ENCODE measurements around the gene QSER1. TPM values are rescaled to one million over a fixed set of nuclear protein-coding genes. Genes with fewer than 3 reads are reported as not detected.

QSER1 gene
- total RNA-seq, 1 experiment from 2014 or later, result 54.8 TPM

GRCh38 chr11:33001751-33002542 lies 109.3 kb downstream of the QSER1 start:
- Mint-ChIP-seq H3K4me3 (ENCODE audit: low read depth, unreplicated experiment) (no peak overlapping the region), H3K27ac (ENCODE audit: unreplicated experiment) (no peak overlapping the region), H3K36me3 (ENCODE audit: insufficient read depth, unreplicated experiment) (no peaks in the 10 kb centered on the region), H3K27me3 (ENCODE audit: unreplicated experiment) (peaks cover 26% of the 10 kb centered on the region), H3K4me1 (ENCODE audit: low read depth, unreplicated experiment) (peaks cover 8% of the 10 kb centered on the region), H3K9me3 (ENCODE audit: low read depth, unreplicated experiment) (no peaks in the 10 kb centered on the region)
- TF ChIP-seq, protein P1, sequence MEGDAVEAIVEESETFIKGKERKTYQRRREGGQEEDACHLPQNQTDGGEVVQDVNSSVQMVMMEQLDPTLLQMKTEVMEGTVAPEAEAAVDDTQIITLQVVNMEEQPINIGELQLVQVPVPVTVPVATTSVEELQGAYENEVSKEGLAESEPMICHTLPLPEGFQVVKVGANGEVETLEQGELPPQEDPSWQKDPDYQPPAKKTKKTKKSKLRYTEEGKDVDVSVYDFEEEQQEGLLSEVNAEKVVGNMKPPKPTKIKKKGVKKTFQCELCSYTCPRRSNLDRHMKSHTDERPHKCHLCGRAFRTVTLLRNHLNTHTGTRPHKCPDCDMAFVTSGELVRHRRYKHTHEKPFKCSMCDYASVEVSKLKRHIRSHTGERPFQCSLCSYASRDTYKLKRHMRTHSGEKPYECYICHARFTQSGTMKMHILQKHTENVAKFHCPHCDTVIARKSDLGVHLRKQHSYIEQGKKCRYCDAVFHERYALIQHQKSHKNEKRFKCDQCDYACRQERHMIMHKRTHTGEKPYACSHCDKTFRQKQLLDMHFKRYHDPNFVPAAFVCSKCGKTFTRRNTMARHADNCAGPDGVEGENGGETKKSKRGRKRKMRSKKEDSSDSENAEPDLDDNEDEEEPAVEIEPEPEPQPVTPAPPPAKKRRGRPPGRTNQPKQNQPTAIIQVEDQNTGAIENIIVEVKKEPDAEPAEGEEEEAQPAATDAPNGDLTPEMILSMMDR (IDR thresholded peaks at IDR 0.05; ENCODE audit: unreplicated experiment), result no peak
- DNase-seq, result no peak
- BruUV-seq (replicated peaks), result no TSS peak
- CTCF ChIA-PET, result no interaction called here
- intact Hi-C loops (cut with micrococcal nuclease; ENCODE audit: unreplicated experiment), result no loop called here

DNA sequence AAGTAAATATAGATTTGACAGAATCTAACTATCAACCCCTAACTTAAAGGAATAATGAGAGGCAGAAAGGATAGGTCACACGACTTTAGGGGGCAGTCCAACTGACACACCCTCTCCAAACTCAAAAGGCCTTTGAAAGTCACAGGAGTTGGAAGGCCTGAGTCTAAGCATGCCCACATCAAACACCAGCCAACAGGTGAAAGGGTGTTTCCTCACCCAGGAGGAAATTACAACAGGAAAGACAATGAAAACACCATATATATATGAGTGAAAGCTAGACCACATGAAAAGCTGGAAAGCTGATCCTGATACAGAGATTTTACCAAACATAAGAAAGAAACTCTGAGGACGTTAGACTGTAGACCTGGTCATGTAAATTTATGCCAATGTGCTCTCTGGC lies 112.6 kb downstream of the QSER1 start:
- DNase-seq, result no peak
- intact Hi-C loops (cut with micrococcal nuclease; ENCODE audit: unreplicated experiment), result no loop called here
- TF ChIP-seq, protein P1 (IDR thresholded peaks at IDR 0.05; ENCODE audit: unreplicated experiment), result no peak
- H3K27ac Mint-ChIP-seq (ENCODE audit: unreplicated experiment), result no peak overlapping the region
- CTCF ChIA-PET, result interaction anchor here (0.6 kb wide), 2 partner anchors 111 to 214 kb away, joined by 3 to 4 read pairs; no protein-coding TSS in a partner anchor
- no peak overlapping the region for H3K4me3 Mint-ChIP-seq (ENCODE audit: low read depth, unreplicated experiment)
- H3K36me3 Mint-ChIP-seq (ENCODE audit: insufficient read depth, unreplicated experiment), result no peaks in the 10 kb centered on the region
- H3K9me3 Mint-ChIP-seq (ENCODE audit: low read depth, unreplicated experiment), result no peaks in the 10 kb centered on the region
- BruUV-seq (replicated peaks), result no TSS peak
- H3K27me3 Mint-ChIP-seq (ENCODE audit: unreplicated experiment), result no peaks in the 10 kb centered on the region
- H3K4me1 Mint-ChIP-seq (ENCODE audit: low read depth, unreplicated experiment), result peaks cover 3% of the 10 kb centered on the region

DNA sequence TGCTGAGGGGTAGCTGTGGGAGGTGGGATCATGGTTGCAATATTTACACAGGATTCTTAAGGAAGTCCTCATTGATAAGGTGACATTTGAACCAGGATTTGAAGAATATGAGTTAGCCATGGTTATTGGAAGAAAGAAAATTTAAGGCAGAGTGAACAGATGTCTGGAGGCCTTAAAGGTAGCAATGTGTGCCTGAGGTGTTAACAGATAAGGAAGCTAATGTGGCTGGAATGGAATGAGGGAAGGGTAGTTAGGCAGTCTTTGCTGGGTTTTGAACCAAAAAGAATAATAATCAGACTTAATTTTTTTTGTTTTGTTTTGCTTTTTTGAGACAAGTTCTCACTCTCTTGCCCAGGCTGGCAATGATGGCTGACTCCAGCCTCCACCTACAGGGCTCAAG lies 113.4 kb downstream of the QSER1 start:
- Mint-ChIP-seq H3K4me3 (ENCODE audit: low read depth, unreplicated experiment) (no peak overlapping the region), H3K9me3 (ENCODE audit: low read depth, unreplicated experiment) (no peaks in the 10 kb centered on the region), H3K4me1 (ENCODE audit: low read depth, unreplicated experiment) (no peaks in the 10 kb centered on the region), H3K27me3 (ENCODE audit: unreplicated experiment) (no peaks in the 10 kb centered on the region), H3K36me3 (ENCODE audit: insufficient read depth, unreplicated experiment) (no peaks in the 10 kb centered on the region), H3K27ac (ENCODE audit: unreplicated experiment) (no peak overlapping the region)
- no TSS peak for BruUV-seq (replicated peaks)
- intact Hi-C loops (cut with micrococcal nuclease; ENCODE audit: unreplicated experiment), result no loop called here
- CTCF ChIA-PET, result no interaction called here
- DNase-seq, result no peak
- TF ChIP-seq, protein P1 (IDR thresholded peaks at IDR 0.05; ENCODE audit: unreplicated experiment), result no peak

DNA sequence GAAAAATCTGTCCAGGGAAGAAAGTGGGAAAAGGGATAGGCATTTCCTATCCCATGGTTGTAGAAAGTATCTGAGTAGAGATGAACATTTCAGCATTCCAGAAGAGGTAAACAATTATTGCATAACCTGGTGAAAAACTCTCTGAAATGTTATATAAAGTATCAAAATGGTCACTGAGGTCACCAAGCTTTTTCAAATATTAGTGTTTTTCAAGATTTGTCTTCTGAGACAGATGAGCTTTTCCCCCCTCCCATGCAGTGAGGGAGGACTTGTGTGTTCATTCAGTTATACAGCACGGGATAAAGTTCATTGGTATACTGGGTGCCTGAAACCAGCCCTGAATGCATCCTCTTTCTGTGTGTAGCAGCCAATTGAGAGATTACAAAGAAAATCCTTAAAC lies 121.1 kb downstream of the QSER1 start:
- Mint-ChIP-seq H3K36me3 (ENCODE audit: insufficient read depth, unreplicated experiment) (peaks cover 12% of the 10 kb centered on the region), H3K27ac (ENCODE audit: unreplicated experiment) (no peak overlapping the region), H3K4me1 (ENCODE audit: low read depth, unreplicated experiment) (no peaks in the 10 kb centered on the region), H3K4me3 (ENCODE audit: low read depth, unreplicated experiment) (no peak overlapping the region), H3K9me3 (ENCODE audit: low read depth, unreplicated experiment) (no peaks in the 10 kb centered on the region), H3K27me3 (ENCODE audit: unreplicated experiment) (no peaks in the 10 kb centered on the region)
- BruUV-seq (replicated peaks), result no TSS peak
- CTCF ChIA-PET, result no interaction called here
- intact Hi-C loops (cut with micrococcal nuclease; ENCODE audit: unreplicated experiment), result no loop called here
- no peak for DNase-seq
- TF ChIP-seq, protein P1 (IDR thresholded peaks at IDR 0.05; ENCODE audit: unreplicated experiment), result no peak
